HCT116 (cell line): ENCODE data around the gene COL8A2.

Source experiments
- CEBPB ChIP-seq: IDR thresholded peaks from 2 replicates; pipeline ENCODE4 v1.6.1; 2012; ENCODE audit warnings: low read depth
- EGR1 ChIP-seq: IDR thresholded peaks from 2 replicates; pipeline ENCODE4 v1.6.1; 2012; ENCODE audit warnings: low read depth
- EZH2 ChIP-seq: fragments of 200-600 bp; sonication (generic); IDR thresholded peaks from 2 replicates; pipeline ENCODE4 v1.6.1; 2017; ENCODE audit warnings: antibody characterized with exemption, mixed run types
- EZH2phosphoT487 ChIP-seq: fragments of 200-600 bp; IDR thresholded peaks from 2 replicates; pipeline ENCODE4 v1.6.1; 2018; ENCODE audit warnings: antibody characterized with exemption, borderline replicate concordance
- MAX ChIP-seq: IDR thresholded peaks from 2 replicates; pipeline ENCODE4 v1.6.1; 2012
- POLR2A ChIP-seq: IDR thresholded peaks from 2 replicates; pipeline ENCODE4 v1.7.0; 2011; ENCODE audit warnings: borderline replicate concordance; ENCODE audit not compliant: insufficient read depth, insufficient read length; ENCODE audit errors: extremely low read depth
- POLR2AphosphoS5 ChIP-seq: IDR thresholded peaks from 2 replicates; pipeline ENCODE4 v1.6.1; 2011; ENCODE audit warnings: mild to moderate bottlenecking, low read depth, low read length, moderate library complexity
- RAD21 ChIP-seq: IDR thresholded peaks from 2 replicates; pipeline ENCODE4 v1.6.1; 2012; ENCODE audit warnings: low read depth, mild to moderate bottlenecking
- SIN3A ChIP-seq: IDR thresholded peaks from 2 replicates; pipeline ENCODE4 v1.6.1; 2012; ENCODE audit warnings: low read depth
- SP1 ChIP-seq: IDR thresholded peaks from 2 replicates; pipeline ENCODE4 v1.6.1; 2012; ENCODE audit warnings: low read depth
- TCF7L2 ChIP-seq: IDR thresholded peaks from 2 replicates; pipeline ENCODE4 v1.7.0; 2011; ENCODE audit warnings: borderline replicate concordance, inconsistent platforms; ENCODE audit not compliant: insufficient read depth, insufficient read length; ENCODE audit errors: extremely low read depth
- YY1 ChIP-seq: IDR thresholded peaks from 2 replicates; pipeline ENCODE4 v1.6.1; 2011; ENCODE audit warnings: low read length, low read depth, moderate library complexity, mild to moderate bottlenecking; ENCODE audit not compliant: insufficient replicate concordance; ENCODE audit errors: extremely low read depth
- TF ChIP-seq, protein P1 (sequence below), 3 experiments: fragments of 200-600 bp in 1 of 3; sonication (generic) in 1 of 3; IDR thresholded peaks in 2 of 3; conservative IDR thresholded peaks in 1 of 3; 2 replicates each; pipeline ENCODE4 v1.5.1; 2012 to 2017; ENCODE audit warnings: low read depth in 2 of 3, low read length in 2 of 3, antibody characterized with exemption in 1 of 3, borderline replicate concordance in 1 of 3, control low read depth in 1 of 3, mild to moderate bottlenecking in 1 of 3, mixed read lengths in 1 of 3, mixed run types in 1 of 3, moderate library complexity in 1 of 3; ENCODE audit not compliant: insufficient read depth in 1 of 3

DNA sequence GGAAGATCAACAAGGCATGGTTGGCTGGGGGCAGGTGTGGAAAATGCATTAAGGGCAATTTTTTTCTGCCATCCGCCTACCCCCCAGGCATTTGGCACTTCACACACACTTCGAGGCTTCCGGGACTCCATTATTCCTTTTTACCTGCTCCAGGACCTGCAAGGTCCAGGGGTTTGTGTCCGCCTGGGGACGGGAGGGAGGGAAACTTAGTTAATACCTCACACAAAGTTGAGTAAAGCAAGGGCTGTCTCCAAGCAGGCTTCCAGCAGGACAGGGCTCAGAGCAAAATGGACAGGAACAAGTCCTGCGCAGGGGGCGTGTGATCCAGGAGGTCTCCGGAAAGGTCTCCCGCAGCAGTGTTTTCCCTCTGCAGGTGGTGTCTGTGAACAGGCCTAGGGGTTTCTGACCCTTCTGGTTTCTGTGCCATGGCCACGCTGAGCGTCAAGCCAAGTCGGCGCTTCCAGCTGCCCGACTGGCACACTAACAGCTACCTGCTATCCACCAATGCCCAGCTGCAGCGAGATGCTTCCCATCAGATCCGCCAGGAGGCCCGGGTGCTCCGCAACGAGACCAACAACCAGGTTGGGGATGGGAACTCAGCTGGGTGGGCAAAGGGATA is 40.4 kb downstream of the COL8A2 start:
- TF ChIP-seq, protein P1, sequence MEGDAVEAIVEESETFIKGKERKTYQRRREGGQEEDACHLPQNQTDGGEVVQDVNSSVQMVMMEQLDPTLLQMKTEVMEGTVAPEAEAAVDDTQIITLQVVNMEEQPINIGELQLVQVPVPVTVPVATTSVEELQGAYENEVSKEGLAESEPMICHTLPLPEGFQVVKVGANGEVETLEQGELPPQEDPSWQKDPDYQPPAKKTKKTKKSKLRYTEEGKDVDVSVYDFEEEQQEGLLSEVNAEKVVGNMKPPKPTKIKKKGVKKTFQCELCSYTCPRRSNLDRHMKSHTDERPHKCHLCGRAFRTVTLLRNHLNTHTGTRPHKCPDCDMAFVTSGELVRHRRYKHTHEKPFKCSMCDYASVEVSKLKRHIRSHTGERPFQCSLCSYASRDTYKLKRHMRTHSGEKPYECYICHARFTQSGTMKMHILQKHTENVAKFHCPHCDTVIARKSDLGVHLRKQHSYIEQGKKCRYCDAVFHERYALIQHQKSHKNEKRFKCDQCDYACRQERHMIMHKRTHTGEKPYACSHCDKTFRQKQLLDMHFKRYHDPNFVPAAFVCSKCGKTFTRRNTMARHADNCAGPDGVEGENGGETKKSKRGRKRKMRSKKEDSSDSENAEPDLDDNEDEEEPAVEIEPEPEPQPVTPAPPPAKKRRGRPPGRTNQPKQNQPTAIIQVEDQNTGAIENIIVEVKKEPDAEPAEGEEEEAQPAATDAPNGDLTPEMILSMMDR (IDR thresholded peaks at IDR 0.05 in 2 of 3, conservative IDR thresholded peaks at IDR 0.05 in 1 of 3; ENCODE audit: borderline replicate concordance in 1 of 3, insufficient read depth in 1 of 3, low read depth in 2 of 3, low read length in 2 of 3): no peak
- TF ChIP-seq RAD21 (no peak), MAX (no peak), POLR2A (no peak), POLR2AphosphoS5 (no peak), SIN3A (no peak), YY1 (no peak), EGR1 (no peak), EZH2 (no peak), TCF7L2 (no peak), SP1 (no peak), EZH2phosphoT487 (no peak), CEBPB (no peak)
